Limb (tissue), 2 donors: ENCODE results near the gene IL22.

Source experiments
- DNase-seq, 2 donors: peaks; one replicate each; pipeline ENCODE4 v3.0.0-alpha.2; 2016; ENCODE audit errors: extremely low spot score in 2 of 2

The IL22 gene, protein sequence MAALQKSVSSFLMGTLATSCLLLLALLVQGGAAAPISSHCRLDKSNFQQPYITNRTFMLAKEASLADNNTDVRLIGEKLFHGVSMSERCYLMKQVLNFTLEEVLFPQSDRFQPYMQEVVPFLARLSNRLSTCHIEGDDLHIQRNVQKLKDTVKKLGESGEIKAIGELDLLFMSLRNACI

DNA sequence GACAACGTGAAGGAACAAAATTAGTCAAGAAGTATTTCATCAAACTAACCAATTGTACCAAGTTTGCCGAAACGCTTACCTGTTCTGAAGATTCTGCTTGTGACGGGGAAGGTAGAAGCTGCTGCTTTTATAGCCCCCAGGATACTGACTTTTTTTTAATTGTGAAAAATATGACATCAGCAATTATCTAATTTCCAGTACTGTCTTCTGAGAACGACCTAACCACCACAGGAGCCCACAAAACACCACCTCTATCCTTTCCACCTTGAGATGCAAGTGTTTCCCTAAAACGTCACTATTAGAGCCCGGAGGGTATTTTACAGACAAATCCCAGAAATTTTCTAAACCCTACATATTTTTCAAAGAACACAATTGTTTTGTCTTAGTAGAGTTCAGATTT, at the start of gene IL22:
IL22 (minus strand) TSS at position 101 of the 400 bp plus-strand sequence. CDS start 156 bp downstream, outside the sequence.
- DNase-seq: no peak

GRCh38 chr12:68297929-68298328, 44.5 kb upstream of the IL22 start:
- no peak for DNase-seq

DNA sequence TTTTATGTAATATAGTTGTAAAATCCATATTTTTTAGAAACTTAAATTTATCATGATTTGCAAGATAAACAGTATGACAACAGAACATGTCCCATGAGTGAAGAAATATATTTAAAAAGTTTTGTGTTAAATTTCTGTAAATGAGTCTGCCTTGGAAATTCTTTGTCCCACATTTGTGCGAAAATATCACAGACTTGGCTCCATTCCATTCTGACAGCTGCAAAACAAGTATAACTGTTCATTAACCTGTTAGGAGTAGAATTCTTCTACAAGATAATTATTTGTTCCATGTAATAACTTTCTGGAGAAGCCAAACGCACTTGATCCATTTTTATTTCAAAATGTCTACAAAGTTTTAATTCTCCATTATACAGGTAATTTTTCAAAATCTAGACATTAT, 40.8 kb upstream of the IL22 start:
- peak in 1 of 2 donors; percentile 21 for DNase-seq

- DNase-seq: no peak
These were observed 39.9 kb upstream of the IL22 start for GRCh38 chr12:68293347-68293746.

- DNase-seq: no peak
These were observed 38.9 kb upstream of the IL22 start for GRCh38 chr12:68292151-68292943.

DNA sequence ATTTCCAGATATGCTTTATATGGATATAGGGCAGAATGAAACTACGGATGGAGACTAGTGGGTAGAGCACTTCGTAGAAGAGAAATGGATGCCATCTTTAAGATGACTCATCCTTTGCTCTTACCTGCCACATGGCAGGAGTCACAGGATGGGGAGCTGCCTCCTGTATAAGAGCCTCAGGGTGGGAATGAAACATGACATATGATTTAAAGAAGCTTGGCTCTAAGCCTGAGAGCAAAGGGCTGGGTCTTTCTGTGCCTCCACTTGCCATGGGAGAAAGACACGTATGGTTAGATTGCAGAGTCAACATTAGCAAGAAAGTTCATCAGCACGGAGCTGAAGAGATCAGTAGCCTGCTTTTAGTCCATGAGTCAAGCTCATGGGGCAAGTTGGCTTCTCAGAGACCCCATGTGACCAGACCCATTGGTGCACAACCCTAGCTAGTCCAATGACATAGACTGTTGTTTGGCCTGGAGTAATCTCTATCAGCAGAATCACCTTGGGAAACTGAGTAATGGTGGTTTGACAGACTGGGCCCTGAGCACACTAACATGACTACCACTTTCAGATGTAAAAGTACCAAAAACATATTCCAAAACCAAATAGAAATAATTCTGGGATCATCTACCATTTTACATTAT, 38.1 kb upstream of the IL22 start:
- DNase-seq: no peak

GRCh38 chr12:68290126-68290525, 36.7 kb upstream of the IL22 start:
- DNase-seq: no peak

DNA sequence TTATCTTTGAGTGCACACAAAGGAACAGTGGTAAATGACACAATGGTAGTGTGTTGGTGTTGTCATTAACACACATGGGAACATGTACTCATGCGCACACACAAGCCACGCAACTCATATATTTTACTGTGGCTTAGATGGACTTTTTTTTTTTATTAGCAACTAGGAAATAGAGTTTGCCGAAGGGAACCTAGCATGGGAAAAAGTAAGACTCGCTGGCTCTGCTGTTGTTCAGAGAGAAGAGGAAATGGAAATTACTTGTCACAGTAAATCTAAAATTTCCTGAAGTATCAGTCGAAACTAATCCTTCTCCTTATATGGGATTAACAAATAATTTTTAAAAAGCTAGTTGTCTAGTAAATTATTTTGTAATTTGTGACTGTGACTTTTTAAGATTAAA, 33.7 kb upstream of the IL22 start:
- DNase-seq: no peak

DNA sequence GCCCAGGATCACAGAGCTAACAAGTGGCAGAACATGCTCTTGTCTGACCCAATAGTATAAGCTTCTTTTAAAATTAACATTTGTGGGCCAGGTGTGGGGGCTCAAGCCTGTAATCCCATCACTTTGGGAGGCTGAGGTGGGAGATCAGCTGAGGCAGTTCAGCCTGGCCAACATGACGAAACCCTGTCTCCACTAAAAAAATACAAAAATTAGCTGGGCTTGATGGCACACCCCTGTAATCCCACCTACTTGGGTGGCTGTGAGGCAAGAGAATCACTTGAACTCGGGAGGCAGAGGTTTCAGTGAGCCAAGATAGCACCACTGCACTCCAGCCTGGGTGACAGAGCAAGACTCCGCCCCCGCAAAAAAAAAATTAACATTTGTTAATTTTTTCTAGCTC, 33.0 kb upstream of the IL22 start:
- DNase-seq: no peak

- DNase-seq: no peak
These were observed 32.1 kb upstream of the IL22 start for GRCh38 chr12:68285541-68285940.

DNA sequence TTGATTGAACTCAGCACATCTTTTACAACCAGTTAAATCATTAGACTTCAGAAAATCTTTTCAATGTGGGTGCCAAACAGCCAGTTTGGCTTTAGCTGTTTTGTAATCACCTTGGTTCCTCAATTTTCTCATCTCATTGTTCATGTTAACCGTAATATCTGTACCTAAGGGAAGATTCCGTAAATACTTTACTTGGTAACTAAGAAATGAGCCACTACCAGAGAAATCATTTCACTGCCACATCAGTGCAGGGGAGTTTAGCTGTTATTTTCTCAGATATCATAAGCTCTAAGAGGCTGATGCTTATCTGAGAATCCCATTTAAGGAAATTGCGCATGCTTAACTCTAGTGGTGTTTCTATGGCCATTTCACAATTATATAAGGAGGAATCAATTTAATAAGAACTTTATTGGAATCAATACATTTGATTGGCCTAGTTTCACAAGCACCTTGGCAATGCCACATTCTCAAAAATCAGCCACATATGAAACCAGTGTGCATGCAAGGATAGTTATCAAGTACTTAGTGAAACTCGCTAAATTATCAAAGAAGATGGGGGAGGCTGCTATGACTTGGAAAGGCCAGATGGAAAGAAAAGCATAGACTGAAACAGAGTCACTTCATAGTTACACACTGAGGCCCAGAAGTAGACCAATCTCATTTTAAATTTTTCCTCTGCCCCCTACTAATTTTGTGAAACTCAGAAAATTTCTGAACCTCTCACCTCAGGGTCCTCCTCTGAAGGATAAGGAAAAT, 28.1 kb upstream of the IL22 start:
- DNase-seq: no peak

- no peak for DNase-seq
These were observed 26.8 kb upstream of the IL22 start for GRCh38 chr12:68280240-68280639.

DNA sequence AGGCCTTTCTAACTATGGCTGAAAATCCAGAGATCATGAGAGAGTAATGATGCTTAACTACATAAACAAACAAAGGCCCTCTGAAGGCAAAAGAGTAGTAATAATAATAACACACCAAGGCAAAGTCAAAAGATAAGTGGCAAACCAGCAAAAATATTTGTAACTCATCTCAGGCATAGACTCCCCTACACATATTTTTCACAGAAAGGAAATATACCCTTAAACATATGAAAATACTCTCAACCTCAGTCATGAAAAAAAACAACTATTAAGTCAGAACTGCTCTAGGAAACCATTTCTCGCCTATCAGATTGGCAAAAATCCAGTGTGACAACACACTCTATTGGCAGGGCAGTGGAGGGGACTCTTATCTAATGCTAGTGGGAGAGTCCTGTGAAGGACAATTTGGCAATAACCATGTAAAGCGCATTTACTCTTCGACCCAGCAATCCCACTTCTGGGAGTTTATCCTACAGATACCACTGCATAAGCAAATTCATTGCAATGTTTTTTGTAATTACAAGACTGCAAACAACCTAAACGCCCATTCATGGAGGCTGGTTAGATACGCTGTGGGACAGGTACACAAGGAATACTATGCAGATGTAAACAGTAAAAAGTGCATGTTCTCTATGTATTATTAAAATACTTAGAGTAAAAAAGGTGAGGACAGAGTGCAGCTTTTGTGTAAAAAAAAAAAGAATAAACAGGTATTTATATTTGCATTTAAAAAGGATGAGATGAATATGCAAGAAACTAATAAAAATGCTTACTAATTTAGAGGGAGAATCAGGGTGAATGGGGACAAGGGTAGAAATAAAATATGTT, 26.0 kb upstream of the IL22 start:
- no peak for DNase-seq

DNA sequence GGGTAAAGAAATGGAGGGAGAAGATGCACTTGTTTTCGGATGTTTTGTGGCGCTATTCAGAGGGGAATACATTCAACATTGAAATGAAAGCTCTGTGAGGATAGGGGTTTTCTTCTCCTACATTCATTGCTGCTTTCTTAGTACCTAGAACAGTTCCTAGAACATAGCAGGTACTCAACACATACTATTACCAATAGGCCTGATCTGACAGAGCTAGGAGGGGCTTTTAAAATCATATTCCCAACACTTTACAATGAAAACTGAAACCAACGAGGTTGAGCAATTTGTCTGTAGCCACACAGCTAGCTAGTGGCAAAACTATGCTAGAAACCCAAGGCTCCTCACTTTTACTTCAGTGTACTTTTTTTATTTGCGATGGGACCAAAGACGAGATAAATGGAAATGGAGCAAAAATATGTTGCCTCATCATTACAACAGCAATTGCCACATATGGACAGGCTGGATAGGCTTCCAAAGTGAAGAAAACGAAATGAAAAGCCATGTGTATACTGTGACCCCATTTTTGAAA, 23.1 kb upstream of the IL22 start:
- no peak for DNase-seq

GRCh38 chr12:68272732-68273131, 19.3 kb upstream of the IL22 start:
- DNase-seq: no peak

DNA sequence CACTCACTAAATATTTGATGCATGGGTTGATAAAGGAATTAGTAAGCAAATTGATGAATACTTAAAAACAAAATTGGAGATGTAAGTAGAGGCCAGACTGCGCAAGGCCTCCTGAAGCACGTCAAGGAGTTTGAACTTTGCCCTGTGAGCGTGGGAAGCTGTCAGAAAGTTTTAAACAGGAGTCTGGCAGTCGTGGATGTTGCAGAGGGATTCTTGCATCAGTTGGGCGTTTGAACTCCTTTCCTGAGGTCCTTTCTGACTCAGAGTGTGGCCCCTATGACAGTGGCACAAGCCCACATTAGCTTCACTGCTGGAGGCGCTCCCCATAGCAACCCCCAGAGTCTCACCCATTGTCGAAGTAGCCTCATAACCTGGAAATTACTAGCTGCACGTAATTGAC, 17.9 kb upstream of the IL22 start:
- DNase-seq: no peak

DNA sequence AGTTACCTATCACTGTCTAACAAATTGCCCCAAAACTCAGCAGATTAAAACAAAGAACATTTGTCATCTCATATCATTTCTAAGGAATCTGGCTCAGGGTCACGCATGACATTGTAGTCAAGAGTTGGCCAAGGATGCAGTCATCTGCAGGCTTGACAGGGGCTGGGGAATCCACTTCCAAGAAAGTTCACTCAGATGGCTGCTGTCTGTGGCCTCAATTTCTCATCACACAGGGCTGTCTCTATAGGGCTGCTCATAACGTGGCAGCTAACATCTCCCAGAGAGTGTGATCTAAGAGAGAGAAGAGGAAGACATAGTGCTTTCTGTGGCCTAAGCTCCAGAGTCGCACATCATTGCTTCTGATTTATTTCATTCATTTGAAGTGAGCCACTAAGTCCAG, 17.0 kb upstream of the IL22 start:
- DNase-seq: no peak

GRCh38 chr12:68269779-68270178, 16.4 kb upstream of the IL22 start:
- no peak for DNase-seq

GRCh38 chr12:68268967-68269366, 15.6 kb upstream of the IL22 start:
- DNase-seq: no peak

DNA sequence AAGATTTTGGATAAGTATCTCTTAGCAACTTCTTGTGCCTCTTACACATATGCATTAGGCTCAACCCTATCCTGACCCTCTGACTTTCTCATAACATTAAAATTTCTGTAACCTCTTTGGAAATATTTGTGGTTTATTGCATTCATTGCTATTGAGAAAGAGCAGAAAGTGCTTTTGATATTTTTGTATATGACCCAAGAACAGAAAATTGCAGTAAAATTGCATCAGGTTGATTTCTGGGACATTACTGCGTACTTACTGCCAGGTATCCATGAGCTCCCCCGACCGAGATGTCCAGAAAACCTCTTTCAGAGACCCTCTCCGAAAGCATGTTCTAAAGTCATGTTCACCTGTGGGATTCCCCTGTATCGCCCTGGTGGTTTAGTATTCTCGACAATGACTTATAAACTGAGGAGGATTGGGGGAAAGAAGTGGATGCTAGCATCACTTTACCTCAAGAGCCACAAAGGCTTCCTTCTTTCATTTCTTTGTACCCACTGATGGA, 14.5 kb upstream of the IL22 start:
- DNase-seq: no peak

DNA sequence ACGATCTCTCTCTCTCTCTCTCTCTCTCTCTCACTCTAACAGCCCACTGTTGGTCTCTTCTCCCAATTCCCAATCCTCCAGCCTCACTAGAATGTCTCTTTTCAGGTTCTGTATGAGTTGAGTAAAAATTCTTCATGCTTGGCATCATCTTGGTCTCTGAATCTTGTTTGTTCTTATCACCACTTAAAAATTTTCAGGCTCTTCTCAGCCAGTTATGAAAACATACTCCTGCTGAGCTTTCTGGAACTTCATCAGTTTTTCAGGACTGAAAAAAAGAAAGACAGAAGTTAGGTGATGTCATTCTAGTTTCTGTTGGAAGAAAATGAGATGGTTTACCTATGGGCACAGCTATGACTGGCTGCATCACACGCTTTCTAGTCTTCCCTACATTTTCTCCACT, 11.5 kb upstream of the IL22 start:
- DNase-seq: no peak
